SH-SY5Y (cell line): Measurements from ENCODE around the gene YAF2.

Source experiments
- GATA2 ChIP-seq: IDR thresholded peaks from 2 replicates; pipeline ENCODE4 v1.6.1; 2011; ENCODE audit warnings: mild to moderate bottlenecking, low read depth, low read length
- GATA3 ChIP-seq: IDR thresholded peaks from 2 replicates; pipeline ENCODE4 v1.6.1; 2011; ENCODE audit warnings: low read depth, mild to moderate bottlenecking, low read length, moderate library complexity

YAF2 gene

DNA sequence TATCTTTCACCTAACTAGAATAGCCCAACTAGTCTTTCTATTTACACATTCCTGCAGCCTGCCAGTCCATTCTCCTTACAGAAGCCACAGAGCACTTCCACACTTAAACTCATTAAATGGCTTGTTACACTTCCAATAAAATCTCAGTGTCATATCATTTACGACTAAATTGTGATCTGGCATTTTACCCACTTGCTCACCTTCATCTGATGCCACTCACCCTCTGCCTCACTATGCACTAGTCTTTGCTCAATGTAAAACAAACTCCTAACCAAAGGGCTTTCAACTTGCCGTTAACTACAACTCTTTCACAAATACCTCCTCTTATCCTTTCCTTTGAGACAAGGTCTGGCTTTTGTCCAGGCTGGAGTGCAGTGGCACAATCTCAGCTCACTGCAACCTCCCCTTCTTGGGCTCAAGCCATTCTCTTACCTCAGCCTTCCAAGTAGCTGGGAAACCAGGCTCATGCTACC, 24.1 kb downstream of the YAF2 start:
- TF ChIP-seq GATA2 (no peak), GATA3 (no peak)

DNA sequence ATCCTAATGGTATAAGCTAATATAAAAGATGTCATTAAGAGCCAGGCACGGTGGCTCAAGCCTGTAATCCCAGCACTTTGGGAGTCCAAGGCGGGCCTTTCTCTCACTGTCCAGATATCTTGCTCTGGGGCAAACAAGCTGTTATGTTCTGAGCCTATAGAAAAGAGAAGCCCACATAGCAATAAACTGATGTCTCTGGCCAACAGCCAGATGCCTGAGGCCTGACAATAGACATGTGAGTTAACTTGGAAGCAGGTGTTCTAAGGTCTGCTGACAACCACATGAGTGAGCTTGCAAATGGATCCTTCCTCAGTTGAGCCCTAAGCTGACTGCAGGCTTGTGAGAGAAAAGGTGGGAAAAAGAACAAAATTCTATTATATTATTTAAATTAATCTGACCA, 25.0 kb downstream of the YAF2 start:
- no peak for TF ChIP-seq GATA3
- TF ChIP-seq GATA2, result no peak

DNA sequence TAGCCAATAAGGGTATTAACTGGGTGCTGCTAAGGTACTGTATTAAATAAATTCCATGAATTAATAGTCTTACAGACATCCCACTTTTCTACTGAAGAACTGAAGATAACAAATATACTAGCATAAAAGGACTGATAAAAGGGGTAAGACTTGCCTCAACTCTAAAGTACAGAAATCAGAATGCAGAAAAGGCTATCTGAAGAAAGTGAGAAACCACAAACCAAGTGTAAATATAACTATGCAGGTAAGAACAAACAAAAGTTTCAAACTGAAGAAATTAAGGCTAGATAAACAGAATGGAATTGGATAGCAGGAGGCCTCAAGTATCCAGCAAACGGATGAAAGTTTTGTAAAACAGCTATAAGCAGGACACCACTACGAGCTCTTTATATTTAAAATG, 29.5 kb downstream of the YAF2 start:
- TF ChIP-seq GATA2, result no peak
- TF ChIP-seq GATA3, result no peak

DNA sequence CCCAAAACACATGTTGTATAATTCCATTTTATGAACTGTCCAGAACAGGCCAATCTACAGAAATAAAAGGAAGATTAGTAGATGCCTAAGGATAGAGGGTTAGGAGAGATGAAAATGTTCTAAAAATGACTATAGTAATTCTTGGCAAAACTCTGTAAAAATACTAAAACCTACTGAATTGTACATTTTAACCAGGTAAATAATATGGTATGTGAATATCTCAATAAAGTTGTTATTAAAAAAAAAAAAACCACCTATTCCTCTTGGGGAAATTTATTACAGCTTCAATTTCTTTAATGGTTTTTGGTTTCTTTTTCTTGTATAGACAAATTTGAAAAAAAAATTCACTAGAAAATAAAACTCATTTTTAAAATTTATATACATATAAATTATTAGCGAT, 33.2 kb downstream of the YAF2 start:
- TF ChIP-seq GATA3, result no peak
- no peak for TF ChIP-seq GATA2

DNA sequence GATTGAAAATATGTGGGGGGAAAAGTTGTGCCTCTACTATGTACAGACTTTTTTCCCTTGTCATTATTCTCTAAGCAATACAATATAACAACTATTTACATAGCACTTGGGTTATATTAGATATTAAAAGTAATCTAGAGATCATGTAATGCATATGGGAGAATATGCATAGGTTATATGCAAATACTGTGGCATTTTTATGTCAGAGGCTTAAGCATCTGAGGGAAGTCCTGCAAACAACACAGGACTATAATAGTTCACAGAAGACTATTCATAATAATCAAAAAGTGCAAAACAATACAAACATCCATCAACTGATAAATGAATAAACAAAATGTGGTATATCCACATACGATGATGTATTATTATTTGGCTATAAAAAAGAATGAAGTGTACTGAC, 33.7 kb downstream of the YAF2 start:
- TF ChIP-seq GATA2 (no peak), GATA3 (no peak)

DNA sequence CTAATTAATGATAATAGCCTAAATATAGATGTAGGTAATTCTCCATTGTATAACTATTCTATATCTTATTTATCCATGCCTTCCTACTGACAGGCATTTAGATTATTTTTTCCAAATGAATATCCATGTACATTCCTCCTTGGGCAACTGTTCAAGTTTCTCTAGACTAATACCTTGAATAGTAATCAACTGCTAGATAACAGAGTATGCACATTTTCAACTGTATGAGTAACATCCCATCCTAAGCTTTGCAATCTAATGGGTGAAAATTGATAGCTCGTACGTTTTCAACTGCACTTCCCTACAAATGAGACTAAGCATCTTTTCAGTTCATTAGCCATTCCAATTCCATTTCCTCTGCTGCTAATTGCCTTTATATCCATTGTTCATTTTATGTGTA, 37.0 kb downstream of the YAF2 start:
- TF ChIP-seq GATA2 (no peak), GATA3 (no peak)

DNA sequence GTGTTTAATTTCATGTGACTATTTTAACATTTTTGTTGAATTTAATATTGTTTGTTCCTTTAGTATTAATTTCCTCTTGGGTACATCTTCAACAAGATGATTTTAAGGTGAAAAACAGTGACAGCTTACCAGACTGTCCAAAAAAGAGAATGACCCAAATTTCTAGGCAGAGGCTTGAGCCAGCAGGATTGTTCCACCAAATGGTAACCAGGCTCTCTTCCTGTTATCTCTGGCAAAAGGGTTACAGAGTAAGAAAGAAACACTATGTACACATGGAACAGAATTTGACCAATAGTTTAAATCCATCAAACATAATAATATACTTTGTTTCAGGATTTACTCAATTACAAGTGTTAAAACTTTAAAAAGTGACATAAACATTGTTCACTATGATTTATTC, 39.0 kb downstream of the YAF2 start:
- no peak for TF ChIP-seq GATA3
- TF ChIP-seq GATA2, result no peak

DNA sequence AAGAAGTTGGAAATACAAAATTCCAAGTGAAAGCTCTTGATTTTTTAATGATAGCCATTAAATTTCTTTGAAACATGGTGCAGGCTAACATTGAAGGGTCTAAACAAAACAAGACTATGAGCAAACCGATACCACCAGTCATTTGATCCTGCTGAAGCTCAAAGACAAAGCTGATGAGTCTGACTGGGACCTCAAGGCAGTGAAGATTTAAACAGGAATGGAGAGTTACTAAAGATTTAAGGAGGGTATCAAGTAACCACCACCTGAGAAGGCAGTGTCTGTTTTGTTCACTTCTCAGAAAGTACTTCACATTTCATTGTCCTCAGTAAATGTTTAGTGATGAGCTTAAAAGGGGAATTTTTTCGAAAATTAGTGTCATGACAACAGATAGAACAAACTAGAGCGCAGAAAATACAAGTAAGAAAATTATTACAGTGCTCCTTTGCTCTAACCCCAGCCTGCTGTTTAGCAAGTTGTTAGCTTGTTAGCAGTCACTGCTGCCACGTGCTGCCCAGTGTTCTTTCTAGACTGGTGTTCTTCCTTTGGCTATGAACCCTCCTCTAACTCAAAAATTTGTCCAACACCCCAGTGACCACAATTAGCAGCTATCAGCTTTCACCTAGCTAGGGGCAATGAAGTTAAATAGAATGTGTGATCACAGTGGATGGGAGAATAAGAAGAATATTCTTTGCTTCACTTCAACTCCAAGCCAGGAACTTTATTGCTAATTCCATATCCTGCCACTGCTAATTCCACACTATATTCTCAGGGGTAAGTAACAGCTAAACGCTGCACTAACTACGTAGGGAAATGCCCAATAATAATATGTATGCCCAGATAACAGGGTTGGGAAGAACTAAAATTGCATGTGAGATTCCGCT, 41.1 kb downstream of the YAF2 start:
- TF ChIP-seq GATA3 (no peak), GATA2 (no peak)

DNA sequence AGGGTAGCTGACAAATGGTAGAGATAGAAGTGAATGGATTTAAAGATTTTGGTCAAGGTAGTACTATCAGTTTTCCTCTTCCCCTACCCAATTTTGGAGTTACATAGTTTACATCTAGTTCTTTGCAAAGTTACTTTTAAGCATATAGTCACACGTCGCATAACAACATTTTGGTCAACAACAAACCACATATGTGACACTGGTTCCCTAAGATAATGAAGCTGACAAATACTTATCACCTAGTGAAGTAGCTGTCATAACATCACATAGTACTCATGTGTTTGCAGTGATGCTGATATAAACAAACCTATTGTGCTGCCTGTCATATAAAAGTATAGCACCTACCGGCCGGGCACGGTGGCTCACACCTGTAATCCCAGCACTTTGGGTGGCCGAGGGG, 45.4 kb downstream of the YAF2 start:
- TF ChIP-seq GATA3, result no peak
- TF ChIP-seq GATA2, result no peak

DNA sequence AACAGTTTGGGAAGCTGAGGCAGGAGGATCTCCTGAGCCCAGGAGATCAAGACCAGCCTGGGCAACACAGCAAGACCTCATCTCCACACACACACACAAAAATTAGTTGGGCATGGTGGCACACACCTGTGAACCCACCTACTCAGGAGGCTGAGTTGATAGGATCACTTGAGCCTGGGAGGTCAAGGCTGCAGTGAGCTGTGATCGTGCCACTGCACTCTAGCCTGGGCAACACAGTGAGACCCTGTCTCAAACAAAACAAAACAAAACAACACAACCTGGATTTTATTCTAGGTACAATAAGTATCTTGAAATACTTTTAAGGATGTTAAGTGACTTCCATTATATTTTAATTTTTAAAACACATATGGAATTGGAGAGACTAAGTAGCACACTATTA, 45.8 kb downstream of the YAF2 start:
- TF ChIP-seq GATA2, result no peak
- no peak for TF ChIP-seq GATA3

DNA sequence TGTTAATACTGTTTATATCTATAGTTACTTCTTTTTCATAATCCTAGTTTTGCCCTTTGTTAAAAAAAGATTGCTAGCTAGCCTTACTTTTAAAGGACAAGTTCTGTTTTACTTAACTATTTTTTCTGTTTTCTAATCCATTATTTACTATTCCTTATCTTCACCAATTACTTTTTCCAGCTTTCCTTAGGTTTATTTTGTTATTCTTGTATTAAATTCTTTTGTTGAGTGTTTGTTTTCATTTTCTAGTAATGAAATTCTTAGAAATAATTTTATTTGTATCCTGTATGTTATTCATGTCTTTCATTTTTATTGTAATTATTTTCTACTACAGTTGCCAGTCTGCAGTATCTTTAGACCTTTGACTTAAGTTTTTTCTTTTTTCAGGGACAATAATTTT, 47.7 kb downstream of the YAF2 start:
- TF ChIP-seq GATA2, result no peak
- TF ChIP-seq GATA3, result no peak

DNA sequence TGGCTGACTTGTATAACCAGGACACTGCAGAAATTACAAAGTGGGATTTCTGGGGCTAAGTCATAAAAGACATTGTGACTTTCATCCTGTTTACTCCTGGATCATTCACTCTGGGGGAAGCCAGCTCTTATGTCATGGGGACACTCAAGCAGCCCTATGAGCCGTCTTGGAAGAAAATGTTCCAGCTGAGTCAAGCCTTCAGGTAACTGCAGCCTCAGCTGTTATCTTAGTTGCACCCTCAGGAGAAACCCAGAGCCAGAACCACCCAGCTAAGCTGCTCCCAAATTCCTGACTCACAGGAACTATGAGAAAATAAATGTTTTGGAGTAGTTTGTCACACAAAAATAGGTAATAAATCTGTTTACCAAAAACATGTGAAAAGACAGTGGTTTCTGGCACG, 50.2 kb downstream of the YAF2 start:
- TF ChIP-seq GATA3 (no peak), GATA2 (no peak)

DNA sequence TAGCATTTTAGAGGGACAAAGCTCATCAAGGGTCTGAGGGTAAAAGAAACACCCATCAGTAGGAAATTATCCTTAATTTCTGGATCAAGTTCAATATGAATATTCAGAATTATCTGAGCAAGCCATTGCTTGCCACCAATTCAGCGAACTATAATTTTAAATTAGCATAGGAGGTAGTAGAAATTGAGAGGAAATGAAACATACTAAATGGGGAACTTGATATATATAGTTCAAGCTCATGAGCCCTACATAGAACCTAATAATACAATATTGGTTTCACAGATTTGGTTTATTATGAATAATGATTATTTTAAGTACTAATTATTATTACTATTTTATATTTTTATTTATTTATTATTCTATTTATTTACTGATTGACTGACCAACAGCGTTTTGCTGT, 51.3 kb downstream of the YAF2 start:
- no peak for TF ChIP-seq GATA2
- TF ChIP-seq GATA3, result no peak

DNA sequence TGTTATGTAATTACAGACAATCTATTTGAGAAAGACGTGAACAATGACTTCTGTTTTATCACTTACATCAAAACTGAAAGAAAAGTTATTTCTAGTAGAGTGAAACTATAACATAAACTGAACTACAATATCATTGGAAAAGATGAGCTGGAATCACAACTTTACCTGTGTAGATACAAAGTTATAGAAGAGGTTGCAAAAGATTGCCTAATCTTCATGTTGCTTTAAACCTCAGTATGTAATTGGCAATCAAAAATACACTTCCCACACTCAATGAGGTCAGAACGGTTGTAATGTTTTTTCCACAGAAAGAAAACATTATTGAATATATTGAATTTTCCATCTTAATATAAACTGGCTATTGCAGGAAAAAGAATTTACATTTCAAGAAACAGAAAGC, 55.7 kb downstream of the YAF2 start:
- TF ChIP-seq GATA2 (no peak), GATA3 (no peak)

DNA sequence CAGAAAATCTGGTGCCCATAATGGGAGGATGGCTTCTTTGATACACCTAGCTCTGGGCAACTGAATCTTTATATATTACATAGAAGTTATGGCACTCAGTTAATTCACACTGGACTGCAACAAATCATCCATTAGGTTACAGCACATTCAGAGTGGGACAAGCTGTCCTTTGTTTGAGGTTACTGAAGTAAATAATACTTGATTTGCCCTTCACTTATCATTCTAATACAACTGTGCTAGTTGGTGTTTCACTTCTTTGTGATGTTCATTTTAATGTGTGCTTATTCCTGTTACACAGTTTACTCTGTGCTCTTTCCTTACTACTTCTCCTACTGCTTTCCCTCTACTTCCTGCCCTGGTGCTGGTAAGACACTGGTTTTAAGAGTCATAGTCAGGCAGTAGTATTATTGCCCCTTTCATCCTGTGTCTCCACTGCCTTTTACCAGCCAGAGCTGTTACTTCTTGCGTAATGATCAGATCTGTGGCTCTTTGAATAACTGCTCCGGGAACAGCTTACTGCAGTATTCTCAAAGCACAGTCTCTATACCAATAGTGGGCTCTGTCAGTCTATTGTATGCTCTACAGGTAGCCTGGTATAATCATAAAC, 57.0 kb downstream of the YAF2 start:
- TF ChIP-seq GATA2, result no peak
- no peak for TF ChIP-seq GATA3

DNA sequence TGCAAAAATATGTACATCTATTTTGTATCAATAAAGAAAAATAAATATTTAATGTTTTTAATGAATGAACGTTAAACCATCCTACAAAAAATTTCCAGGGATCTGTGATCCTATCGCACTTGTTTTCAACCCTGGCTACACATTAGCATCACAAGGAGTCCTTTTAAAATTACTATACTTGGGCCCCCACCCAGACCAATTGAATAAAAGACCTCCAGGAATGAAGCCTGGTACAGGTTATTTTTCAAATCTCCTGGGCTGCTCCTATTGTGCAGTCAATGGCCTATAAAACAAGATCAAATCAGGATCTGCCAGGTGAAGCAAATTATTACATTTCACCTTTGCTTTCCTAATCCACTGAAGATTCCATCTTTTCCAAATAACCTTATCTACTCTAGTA, 59.9 kb downstream of the YAF2 start:
- TF ChIP-seq GATA3 (no peak), GATA2 (no peak)

DNA sequence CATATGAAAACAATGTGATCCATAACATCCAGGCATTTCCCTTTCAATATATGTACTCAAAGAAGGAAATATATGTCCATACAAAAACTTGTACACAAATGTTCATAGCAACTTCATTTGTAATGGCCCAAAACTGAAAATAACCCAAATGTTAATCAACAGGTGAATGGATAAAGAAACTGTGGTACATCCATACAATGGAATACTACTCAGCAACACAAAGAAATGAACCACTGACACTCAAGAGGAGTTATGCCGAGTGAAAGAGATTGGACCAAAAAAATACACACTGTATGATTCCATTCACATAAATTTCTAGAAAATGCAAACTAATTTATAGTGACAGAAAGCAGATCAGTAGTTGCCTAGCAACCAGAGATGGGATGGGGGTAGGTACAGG, 63.1 kb downstream of the YAF2 start:
- no peak for TF ChIP-seq GATA2
- TF ChIP-seq GATA3, result no peak
